CD4-positive, alpha-beta T cell treated with Interleukin-1 beta for 1 hour (primary cell): ENCODE results near the gene CA5A.

ENCODE experiments used
- DNase-seq, 2 donors: peaks; one replicate each; pipeline ENCODE4 v3.0.0-alpha.2; 2020 to 2022

The CA5A gene

GRCh38 chr16:87961623-87962022 lies 25.3 kb upstream of the CA5A start:
- DNase-seq: no peak

DNA sequence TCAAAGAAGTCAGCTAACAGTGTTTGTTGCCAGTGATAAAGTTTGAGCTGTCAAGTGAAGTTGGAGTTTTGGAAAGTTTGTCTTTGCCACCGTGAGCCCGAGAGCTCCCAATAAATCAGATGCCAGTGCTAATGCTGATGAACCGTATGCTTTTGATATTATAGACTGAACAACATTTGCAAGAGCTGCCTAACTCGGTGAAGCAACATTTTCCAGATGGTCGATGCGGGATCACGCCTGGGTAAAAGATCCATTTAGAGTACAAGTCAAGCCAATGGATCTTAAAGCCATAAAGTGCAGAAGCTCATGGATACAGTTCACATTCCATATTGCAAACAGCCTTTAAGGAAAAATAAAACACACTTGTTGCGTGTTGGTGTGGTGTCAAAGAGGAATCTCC lies 24.5 kb upstream of the CA5A start:
- DNase-seq: no peak

DNA sequence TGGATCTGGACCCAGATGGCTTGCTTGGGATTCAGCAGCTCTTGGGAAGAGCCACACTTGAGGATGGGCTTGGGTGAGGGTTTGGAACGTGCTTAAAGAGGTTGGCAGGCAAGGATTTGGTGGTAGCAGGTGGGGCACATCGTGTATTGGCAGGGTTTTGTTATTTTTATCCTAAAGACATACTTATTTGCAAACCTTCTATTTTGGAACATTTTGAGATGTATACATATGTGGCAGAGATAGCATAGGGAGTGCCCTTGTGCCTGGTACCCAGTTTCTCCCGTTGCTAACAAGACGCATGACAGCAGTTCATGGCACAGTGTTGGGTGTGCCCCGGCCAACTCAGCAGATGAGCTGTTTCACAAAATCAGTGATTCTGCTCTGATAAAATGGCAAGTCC lies 24.0 kb upstream of the CA5A start:
- no peak for DNase-seq

GRCh38 chr16:87959391-87959990 lies 23.2 kb upstream of the CA5A start:
- peak in 1 of 2 donors; percentile 31 for DNase-seq

DNA sequence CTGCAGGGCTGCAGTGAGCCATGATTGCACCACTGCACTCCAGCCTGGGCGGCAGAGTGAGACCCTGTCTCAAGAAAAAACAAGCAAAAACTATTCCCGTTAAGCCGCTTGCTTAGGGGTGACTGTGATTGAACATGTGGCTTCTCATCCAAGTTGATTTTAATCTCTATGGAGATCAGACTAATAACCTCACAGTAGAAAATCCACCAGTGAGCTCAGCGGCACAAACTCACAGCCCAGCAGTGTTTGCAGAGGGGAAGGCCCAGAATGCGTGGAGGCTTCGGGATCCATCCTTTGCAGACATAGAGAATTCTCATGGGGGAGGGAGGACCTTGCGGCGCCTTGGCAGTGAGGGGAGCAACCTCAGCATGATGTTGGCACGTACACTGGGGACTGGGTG lies 22.3 kb upstream of the CA5A start:
- DNase-seq: no peak

GRCh38 chr16:87957296-87958094 lies 21.2 kb upstream of the CA5A start:
- DNase-seq: no peak

GRCh38 chr16:87956365-87957231 lies 20.3 kb upstream of the CA5A start:
- peak; percentile 77 to 87 for DNase-seq

DNA sequence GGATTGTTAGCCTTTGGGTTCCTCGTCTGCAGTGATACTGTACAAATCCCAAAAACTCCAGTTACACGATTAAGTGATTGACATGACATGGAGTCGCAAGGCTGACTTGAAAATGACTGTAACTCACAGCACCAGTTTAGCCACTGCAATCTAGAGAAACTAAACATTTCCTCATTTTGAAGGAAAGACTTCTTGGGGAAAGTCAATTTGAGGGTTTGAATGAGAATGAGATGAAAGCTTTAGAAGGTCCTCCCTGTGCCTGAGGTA lies 19.7 kb upstream of the CA5A start:
- no peak for DNase-seq

GRCh38 chr16:87955302-87956097 lies 19.2 kb upstream of the CA5A start:
- peak in 1 of 2 donors; percentile 51 for DNase-seq

DNA sequence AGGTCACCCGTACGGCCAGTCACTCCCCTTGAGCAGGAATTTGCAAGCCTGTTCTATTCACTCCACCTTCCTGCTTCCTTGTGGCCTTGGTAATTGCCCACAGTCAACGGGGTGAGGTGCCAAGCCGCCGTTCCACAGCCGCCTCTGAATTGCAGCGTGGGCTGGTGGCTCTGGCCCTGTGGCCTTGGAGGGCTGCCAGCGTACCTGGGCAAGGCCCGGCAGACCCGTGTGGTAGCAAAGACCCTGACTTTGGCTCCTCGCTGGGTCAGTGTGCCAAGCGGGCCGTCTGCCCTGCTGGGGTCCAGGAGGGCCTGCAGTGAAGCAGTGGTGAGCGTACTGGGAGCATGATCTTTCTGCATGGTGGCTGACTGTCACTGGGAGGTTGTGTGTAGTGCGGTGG lies 18.5 kb upstream of the CA5A start:
- DNase-seq: no peak

DNA sequence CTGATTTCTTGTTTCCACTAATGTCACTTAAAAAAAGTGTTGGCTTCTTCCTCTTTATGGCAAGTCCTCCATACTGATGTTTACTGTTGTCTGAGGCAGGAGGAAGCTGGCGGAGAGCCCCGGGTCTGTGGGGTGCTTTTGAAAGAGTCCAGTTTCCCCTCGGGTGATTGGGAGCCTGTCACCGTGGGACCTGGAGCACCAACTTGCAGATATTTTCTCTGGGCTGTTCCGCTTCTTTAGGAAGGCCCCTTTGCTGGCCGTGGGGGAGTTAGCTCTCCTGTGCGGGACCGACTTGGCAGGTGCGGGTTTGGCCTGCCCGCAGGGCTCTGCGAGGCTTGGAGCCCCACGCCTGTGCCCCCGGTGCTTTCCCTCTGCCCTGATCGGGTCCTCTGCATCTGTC lies 18.0 kb upstream of the CA5A start:
- DNase-seq: peak in 1 of 2 donors; percentile 64

DNA sequence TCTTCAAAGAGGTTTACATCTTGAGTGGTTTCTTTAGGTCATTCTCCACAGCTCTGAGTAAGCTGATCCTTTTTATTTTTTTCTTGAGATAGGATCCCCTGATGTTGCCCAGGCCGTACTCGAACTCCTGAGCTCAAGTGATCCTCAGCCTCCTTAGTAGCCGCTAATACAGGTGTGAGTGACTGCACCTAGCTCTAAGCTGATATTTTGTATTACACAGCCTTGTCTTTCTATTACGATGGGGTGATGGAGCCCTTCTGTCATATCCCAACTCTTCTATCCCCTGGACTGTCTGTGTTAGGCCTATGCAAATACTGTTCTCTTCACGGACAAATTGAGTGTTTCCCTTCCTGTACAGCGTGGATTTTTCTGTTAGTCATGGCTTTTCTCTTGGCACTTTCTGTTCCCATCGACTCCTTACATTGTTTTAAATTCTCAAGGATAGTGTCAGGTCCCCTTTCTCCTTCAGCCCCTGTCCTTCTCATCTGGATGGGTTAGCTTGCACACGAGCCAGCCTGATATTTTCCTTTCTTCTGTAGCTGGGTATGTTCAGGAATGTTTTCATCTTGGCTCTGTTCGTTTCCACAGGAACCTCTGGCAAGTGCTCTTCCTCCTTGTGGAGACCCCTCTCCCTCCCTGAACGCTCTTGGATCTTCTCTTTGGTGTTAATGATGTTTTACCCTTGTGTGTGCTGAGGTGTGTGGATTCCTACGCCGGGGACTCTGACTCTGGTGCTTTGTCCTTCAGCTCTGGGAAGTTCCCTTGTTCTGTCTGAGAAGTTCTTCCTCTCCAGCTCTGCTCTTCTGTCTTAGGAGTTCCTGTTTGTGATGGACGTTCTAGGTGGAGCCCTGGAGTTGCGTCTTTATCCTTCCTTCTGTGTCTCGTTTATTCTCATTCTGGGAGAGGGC lies 17.2 kb upstream of the CA5A start:
- peak in 1 of 2 donors; percentile 45 for DNase-seq

GRCh38 chr16:87952751-87953150 lies 16.4 kb upstream of the CA5A start:
- DNase-seq: no peak

- DNase-seq: peak in 1 of 2 donors; percentile 21
Observed at GRCh38 chr16:87951552-87952538, 15.5 kb upstream of the CA5A start.

DNA sequence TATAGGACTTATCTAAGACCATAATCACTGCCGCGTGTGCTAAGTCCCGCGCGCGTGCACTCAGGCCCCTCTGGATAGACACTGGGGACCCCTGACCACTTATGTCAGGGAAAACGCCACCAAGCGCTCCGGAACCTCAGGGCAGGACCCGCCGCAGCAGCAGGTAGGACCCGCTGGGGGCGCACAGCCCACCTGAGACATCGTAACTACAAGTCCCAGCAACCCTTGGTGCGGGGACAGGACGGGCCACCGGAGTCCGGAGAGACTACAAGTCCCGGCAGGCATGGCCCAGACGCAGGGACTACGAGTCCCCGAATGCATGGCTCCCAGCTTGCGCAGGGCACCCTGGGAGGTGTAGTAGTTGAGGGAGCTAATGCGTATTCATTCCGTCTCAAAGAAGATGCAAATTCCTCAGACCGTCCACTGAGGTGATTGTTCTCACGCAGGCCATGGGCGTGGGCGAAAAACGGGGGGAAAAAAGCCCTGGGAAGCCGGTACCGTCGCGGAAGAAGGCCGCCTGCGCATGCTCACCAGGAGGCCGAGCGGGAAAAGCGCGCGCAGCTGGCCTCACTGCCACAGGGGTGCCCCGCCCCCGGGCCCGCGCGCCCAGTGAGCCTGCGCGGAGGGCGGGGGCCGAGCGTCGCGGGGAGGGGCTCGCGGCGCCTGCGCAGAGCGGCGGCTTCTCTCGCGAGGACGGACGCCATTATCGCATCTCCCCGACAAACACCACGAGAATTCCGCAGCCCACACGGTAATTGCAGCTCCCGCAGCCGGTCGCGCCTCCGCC lies 14.6 kb upstream of the CA5A start, which contains the start of gene BANP:
Gene BANP, plus strand, starts transcription at position 670 of the 787 bp plus-strand sequence. CDS start 23,682 bp downstream, outside the sequence.
- DNase-seq: peak; percentile 98 to 99

DNA sequence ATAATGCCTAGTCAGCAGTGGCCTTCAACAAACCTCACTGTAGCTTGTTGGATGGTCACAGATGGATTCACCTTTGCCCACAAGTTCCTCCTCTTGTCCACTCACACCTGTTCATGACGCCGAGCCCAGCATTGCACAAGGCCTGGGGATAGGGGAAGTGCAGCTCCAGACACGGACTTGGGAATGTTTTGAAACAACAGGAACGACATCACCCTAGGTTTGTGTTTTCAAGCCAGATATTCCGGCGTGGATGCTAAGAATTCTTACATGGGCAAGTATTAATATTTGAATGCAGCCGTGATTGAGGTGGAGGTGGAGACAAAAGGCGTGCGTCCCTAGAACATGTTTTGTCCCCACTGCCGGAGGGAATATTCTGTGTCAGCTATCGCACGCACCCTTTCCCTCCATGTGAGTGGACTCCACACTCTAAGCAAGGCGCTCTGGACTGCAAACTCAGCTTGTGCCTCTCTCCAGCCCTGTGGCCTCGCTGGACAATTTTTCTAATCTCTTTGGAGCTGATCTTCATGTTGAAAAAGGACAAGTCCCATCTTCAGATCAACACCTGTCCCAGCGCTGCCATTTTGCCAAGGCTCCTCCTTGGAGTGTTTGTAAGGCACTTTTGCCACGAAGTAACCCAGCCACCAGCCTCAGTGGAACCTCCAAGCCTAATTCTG lies 12.9 kb upstream of the CA5A start:
- no peak for DNase-seq

GRCh38 chr16:87948735-87949070 lies 12.4 kb upstream of the CA5A start:
- no peak for DNase-seq

GRCh38 chr16:87948119-87948545 lies 11.8 kb upstream of the CA5A start:
- DNase-seq: no peak
